ENCODE results near the gene NDST3.
A peak's percentile ranks its signal among the peaks of the same experiment; 100 is the strongest.
"Not testable (repeated sequence)": the region's sequence is repeated elsewhere in the genome, so short reads cannot be mapped to it uniquely, and the experiment has no call there.

The NDST3 gene

DNA sequence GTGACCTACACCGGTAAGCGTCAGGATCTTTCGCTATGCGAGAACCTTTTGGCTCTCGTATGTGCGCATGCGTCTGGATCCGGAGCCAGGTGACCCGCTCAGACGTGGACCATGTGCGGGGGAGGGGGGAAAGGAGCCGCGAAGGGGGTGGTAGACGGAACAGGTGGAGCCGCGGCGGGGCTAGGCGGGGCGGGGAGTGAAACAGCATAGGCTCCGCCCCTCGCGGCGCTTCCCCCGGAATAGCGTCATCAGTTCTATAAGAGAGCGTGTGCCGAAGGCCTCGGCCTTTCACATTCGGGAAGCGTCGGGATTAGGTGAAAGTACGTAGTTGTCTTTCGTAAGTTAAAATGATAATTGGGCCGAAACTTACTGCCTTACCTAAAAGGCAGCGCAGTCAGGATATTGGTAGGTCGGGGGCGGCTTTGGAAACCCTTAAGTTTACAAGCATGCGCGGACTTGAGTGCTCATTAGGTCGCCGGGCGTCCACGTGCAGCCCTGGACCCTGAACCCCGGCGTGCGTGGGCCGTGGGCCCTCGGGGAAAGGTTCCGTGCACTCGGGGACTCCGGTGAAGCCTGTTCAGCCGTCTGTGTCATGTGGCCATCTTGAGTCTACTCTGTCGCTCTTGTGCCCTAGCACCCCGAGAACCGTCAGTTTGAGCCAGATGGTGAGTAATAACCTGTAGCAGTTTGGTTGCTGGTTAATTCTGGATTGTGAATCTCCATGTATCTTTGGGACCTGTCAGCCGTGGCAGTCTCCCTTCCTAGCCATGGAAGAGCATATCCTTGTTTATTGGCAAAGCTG lies 244.4 kb downstream of the NDST3 start:
- DNase-seq: peak; percentile 23

DNA sequence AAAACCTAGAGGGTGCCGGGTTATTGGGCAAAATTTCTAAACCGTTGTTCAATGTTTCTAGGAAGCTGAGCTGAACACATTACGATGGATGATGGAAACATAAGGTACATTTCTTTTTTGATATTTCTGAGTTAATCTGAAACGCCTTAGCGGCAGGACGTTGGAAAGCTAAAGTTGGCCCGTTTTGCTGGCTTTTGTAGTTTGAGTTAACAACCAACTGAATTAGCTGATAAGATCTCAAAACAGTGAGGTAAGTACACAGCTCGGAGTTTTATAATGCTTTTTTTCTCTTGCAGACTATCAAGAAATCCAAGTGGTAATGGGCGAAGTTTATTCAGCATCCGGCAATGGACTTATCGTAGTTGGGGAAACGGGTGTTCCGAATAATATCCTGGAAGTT lies 245.0 kb downstream of the NDST3 start:
- no peak for DNase-seq

DNA sequence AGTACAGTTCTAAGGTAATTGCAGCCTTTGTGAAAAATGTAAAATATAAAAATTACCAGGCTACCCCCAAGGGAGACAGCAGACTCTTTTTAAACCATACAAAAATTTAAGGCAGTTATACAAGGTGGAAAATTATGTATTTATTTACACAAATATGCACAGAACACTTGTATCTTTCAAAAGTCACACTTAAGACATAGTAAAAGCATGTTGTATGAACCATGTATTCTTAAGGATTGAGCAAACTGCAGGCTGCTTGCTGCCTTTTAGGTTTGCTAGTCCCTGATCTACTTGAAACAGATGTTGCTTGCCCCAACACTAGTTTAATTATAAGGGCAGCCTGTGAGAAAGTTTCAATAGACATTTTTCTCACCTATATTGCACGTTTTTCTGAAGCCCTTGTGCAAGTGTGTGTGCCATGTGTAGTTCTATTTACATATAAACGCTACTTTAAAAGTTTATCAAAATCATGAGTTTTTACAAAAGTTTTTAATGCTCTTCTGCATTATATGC lies 245.7 kb downstream of the NDST3 start:
- DNase-seq: no peak

DNA sequence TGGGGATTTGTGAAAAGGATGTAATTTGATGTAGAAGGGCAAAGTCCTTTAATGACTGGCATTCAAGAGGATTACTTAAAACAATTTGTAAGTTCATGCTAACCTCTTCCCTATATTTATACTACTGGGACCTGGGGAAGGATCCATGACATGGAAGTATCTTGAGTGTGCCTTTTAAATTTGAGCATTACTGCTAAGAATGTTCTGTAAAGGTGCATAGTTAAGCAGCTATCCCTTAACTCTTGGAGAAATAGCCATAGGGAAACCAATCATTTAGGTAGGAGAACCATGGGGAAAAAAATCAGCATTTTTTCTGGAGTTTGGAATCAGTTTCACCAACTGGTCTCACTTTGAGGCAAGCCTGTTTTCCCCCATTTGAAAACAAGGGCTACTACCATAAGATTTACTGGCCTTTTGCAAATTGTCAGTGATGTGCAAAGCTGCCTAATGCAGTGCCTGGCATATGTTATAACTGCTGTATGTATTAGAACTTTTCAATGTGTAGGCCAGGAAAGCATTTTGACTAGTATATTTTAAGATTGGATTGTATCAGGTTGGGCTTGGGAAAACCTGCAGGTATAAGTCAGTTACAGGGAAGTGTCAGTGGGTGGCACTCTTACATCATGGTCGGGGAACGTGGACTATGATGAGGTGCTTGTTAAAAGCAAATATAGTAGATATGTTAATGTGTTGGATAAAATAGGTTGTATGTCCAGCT lies 246.4 kb downstream of the NDST3 start:
- no peak for DNase-seq

DNA sequence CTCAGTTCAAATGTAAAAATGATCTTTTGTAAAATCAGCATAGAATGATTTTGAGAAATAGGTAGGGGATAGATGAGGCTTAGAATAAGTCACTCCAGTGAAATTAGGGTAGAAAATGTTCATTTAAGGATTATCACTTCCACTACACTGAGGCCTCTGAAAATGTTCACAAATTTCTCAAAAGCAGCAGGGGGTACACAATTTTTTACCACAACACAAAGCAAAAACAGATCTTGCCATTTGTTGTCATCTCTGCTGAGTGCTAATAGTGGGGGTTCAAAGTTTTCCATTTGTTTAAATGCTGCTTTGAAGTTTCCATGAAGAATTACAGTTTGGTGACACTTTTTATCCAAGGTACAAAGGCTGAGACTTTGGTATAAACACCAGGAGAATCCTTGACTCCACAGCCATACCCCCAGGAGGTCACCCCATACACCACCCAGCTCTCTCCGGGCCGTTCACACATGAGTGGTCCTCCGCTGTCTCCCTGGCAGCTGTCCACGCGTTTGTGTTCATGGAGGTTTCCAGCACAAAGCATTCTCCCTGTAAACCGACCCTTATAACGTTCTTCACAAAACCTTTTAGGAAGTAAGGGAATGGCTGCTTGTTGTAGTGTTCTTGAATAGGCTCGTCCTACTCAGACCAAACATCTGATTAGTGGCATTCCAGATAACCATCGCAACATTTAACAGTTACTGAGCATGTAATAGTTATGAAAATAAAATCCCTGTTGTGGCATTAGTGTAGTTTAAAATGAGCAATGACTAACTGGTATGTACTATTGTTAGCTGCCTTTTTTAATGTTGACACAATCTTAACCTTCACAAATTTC lies 247.5 kb downstream of the NDST3 start:
- DNase-seq: no peak

DNA sequence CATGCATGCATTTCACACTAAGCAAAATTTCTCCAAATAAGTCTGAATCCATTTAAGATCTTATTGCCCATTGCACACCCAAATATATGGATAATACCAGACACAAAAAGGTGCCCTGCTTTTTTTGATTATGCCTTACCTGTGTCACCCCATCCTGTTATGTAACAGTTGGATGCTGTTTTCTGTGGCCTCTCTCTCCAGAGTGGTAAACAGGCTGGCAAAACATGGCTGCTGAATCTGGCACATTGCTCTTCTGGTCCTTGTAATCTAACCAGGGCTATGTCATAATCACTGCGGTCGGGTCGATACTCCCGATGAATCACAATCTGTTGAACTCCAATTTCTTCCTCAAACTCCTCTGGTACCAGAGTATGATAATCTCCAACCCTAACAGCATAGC lies 248.4 kb downstream of the NDST3 start:
- no peak for DNase-seq

DNA sequence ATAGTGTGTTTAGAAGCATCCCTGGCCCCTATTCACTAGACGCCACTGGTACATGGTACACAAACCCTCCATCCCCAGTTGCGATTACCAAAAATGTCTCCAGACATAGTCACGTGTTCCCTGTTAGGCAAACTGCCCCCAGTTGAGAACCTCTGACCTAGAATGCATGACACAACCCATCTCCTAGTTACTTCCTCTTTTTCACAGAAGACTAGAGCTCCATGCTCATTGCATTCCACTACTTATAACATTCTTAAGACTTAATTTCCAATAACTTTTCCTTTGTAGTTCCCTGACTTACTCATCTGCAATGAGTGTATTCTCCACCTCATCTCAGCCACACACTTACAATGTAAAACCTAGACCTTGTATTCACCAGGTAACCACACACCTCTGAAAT lies 249.9 kb downstream of the NDST3 start:
- DNase-seq: no peak

DNA sequence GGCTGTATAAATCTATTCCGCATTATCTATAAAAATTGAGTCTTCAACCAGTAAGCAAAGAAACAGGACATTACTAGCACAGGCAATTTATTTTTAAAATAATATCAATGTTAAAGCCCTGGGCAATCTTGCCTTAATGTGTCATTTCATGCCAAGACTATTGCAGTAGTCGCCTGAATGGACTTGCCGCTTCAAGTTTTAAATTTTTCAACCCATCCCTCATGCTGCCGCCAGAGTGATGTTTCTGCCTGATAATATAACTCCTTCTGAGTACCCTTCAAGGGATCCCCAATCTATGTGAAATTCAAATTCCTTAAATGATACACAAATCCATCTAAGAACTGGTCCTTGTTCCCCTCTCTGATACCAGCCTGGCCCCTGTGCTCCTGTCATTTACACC lies 251.6 kb downstream of the NDST3 start:
- DNase-seq: no peak

DNA sequence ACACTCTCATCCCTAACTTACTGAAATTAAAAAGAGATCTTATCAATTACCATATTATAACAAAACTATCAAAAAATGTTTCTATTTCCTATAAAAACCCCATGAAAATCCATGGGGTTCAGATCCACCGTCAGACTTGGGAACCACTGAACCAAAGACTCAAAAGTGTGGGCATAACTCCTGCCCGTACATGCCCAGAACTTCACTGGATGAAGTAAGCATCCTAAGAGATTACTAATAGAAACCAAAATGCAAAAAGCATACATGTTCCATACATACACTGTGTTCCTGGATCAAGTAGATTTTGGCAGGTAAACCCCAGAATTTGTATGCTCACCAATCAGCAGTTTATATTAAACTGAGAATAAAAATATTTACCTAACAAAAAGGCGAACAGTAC lies 252.4 kb downstream of the NDST3 start:
- DNase-seq: no peak

DNA sequence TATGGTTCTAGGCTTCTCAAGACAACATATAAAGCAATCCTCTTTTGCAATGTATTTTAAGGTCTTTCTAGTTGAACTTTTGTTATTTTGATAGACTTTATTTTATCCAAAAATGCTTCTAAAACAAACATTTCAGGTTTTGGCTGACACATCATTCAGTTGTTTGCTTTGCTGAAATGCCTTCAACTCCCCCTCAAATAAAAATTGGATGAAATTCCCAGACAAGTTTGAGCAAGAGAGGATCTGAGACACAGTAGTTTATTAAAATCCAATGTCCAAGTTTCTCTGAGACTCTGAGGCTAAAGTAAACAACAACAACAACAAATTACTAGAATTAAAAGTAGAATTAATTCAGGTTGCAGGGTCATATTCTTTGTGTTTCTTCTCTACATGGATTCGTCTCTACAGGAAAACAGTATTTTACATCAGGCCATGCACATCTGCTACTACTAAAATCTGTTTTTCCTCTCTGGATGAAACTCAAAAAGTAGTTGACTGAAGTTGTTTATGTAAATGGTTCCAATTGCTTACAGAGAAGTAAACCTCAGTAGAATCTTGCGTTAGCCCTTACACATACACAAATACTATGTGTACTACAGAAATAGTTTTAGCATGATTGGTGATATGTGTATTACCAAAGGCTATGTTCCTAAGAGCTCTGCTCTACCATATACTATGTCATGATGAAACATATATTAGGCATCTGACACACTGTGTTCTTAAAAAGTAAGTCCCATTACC lies 253.6 kb downstream of the NDST3 start:
- DNase-seq: no peak

DNA sequence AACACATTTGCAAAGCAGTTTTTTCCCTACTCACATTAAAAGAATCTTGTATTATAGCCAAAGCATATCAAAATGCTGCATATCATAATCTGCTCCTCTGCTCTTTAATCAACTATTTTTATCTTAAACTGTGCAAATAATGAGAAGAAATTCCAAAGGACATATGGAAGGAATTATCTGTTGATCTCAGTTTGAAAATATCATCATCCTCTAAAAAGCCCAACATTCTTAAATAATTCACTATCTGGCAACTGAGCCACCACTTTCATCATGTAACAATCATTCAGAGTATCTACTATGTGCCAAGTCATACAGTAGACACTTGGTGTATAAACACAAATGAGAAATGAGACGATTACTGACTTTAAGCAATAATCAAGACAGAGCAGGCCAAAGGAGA lies 255.5 kb downstream of the NDST3 start:
- no peak for DNase-seq

DNA sequence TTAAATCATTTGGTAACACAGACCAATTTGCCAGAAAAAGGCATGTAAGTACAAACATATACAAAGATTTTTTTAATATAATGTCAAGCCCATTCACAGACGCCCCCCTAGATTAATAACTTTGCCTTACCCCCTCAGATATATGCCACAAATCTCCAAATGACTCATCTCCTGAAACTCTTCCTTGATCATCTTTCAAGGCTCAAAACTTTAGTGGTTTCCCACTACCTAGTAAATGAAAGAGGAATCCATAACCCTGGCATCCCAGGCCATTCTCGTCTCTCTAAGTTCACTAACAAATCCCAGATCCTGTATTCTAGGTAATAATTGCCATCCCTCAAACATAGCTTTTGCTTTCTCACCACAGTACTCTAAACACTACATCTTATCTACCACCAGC lies 256.7 kb downstream of the NDST3 start:
- DNase-seq: no peak

DNA sequence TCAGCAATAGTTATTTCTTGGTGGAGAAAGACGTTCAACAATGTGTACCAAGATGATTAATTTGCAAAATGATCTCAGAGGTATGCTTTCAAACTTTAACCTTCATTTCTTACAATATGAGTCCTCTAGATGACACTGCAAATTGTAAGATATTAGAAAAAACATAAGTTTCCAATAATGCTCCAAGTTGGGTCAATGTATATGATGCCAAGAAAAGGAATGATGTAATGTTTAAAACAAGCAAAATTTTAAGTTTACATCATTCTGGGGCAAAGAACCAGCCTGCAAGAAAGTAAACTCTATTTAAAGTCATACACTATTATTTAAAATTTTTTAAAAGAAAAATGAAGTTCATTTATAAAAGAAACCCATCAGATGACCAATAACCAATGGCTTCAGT lies 262.4 kb downstream of the NDST3 start:
- no peak for DNase-seq

DNA sequence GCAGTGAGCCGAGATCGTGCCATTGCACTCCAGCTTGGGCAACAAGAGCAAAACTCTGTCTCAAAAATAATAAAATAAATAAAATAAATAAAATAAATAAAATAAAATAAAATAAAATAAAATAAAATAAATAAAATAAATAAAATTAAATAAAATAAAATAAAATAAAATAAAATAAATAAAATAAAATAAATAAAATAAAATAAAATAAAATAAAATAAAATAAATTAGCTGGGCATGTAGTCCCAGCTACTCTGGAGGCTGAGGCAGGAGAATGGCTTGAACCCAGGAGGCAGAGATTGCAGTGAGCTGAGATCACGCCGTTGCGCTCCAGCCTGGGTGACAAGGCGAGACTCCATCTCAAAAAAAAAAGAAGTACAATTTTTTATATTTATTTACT lies 265.3 kb downstream of the NDST3 start:
- DNase-seq: not testable (repeated sequence)

DNA sequence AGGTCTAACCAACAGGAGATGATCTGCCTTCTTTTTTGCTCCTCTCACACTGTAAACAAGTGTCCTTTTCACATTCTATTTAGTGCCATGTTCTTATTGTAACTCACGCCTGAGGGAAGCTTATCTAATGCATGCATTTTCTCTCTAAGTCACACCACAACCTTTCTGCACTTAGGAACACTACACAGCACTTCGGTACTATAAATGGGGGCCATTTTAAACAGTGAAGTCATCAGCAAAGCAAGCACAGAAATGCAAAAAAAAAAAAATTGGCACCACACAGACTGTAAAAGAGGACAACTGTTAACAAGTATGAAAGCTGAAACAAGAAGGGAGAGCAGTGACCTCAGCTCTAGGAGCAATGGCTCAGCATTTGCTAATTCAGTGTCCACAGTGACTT lies 273.4 kb downstream of the NDST3 start:
- DNase-seq: no peak
